K562 (cell line): Measurements from ENCODE around the gene KCNAB2. TPM values are rescaled to one million over a fixed set of nuclear protein-coding genes. Genes with fewer than 3 reads are reported as not detected.

Experiments
- ATAC-seq: fragments of 200-7000 bp; cut with Tn5 transposase; 3 replicates; pipeline ENCODE4 v1.9.1; 2020; ENCODE audit warnings: moderate library complexity
- BruUV-seq: library from RNA; stranded (reverse); fragments of 400-500 nt; replicated peaks from 2 replicates; lab custom pipeline; 2021; lab: Mats Ljungman, UMichigan
- CTCF ChIA-PET: fragments of 300-600 bp; formaldehyde crosslinking; extraction: SDS; loops from one replicate; lab custom pipeline; 2021; ENCODE audit warnings: low intra/inter-chr PET ratio; lab: Yijun Ruan, JAX
- POLR2A ChIA-PET: fragments of 300-600, 350-650 bp; sonication (Branson Sonifier 250); formaldehyde crosslinking; extraction: SDS; loops from one replicate; lab custom pipeline; 2021; ENCODE audit warnings: antibody characterized with exemption, inconsistent platforms; lab: Yijun Ruan, JAX
- DNase-seq, 4 experiments: peaks; one replicate each; pipeline versions ENCODE4 v3.0.0 to v3.0.0-alpha.2; 2011 to 2018; ENCODE audit warnings: low spot score in 3 of 4, mixed read lengths in 3 of 4; ENCODE audit errors: extremely low read depth in 1 of 4
- FAIRE-seq: peaks from 2 replicates; lab custom pipeline; 2011; peaks lifted over from hg19 to GRCh38; lab: Jason Lieb, UNC
- H2AFZ ChIP-seq: 2 replicates; pipeline ENCODE4 v1.6.0; 2011; ENCODE audit warnings: low read depth, low read length, control low read depth, inconsistent platforms
- H3K27ac ChIP-seq: fragments of 200-600 bp; 3 replicates; pipeline ENCODE4 v1.8.0; 2011; ENCODE audit warnings: low read depth, mild to moderate bottlenecking, control low read depth, inconsistent platforms, low read length, moderate library complexity, mixed read lengths; ENCODE audit errors: extremely low read depth
- H3K27me3 ChIP-seq, 2 experiments: fragments of 300-600 bp in 1 of 2; 2 replicates in 1 of 2; 3 replicates in 1 of 2; pipeline versions ENCODE4 v1.6.0 to v1.8.0; 2011; ENCODE audit warnings: inconsistent platforms in 2 of 2, low read length in 2 of 2, mild to moderate bottlenecking in 1 of 2, mixed read lengths in 1 of 2, moderate library complexity in 1 of 2; ENCODE audit not compliant: control insufficient read depth in 2 of 2, insufficient read depth in 2 of 2
- H3K36me3 ChIP-seq: fragments of 300-600 bp; 3 replicates; pipeline ENCODE4 v1.8.0; 2011; ENCODE audit warnings: mild to moderate bottlenecking, low read length, inconsistent platforms; ENCODE audit not compliant: control insufficient read depth, insufficient read depth
- H3K4me1 ChIP-seq, 2 experiments: fragments of 200-600 bp in 1 of 2; replicated peaks in 1 of 2; 2 replicates in 1 of 2; 3 replicates in 1 of 2; pipeline versions ENCODE4 v1.5.1 to v1.8.0; 2011; ENCODE audit warnings: inconsistent platforms in 2 of 2, low read length in 2 of 2, mild to moderate bottlenecking in 1 of 2, mixed read lengths in 1 of 2, moderate library complexity in 1 of 2; ENCODE audit not compliant: control insufficient read depth in 2 of 2, insufficient read depth in 2 of 2
- H3K4me2 ChIP-seq: 2 replicates; pipeline ENCODE4 v1.6.1; 2011; ENCODE audit warnings: low read length, control low read depth, inconsistent platforms, mixed read lengths; ENCODE audit not compliant: insufficient read depth
- H3K4me3 ChIP-seq: fragments of 200-600 bp; sonication (generic), shearing (Covaris generic); 2 replicates; pipeline ENCODE4 v1.5.1; 2016; ENCODE audit warnings: control low read depth, inconsistent platforms
- H3K79me2 ChIP-seq: fragments of 200-600 bp; 3 replicates; pipeline ENCODE4 v1.8.0; 2011; ENCODE audit warnings: low read length, inconsistent platforms; ENCODE audit not compliant: control insufficient read depth, insufficient read depth
- H3K9ac ChIP-seq, 2 experiments: 2 replicates each; pipeline versions ENCODE4 v1.6.0 to v1.6.1; 2011; ENCODE audit warnings: low read depth in 2 of 2, low read length in 2 of 2, control low read depth in 1 of 2, inconsistent platforms in 1 of 2, mild to moderate bottlenecking in 1 of 2, mixed read lengths in 1 of 2; ENCODE audit not compliant: insufficient read depth in 1 of 2
- H3K9me1 ChIP-seq: one replicate; pipeline ENCODE4 v1.6.0; 2011; ENCODE audit warnings: inconsistent platforms, mild to moderate bottlenecking, low read length, moderate library complexity; ENCODE audit not compliant: control insufficient read depth, insufficient read depth
- H3K9me3 ChIP-seq: replicated peaks from 2 replicates; pipeline ENCODE4 v1.5.1; 2011; ENCODE audit warnings: low read depth, low read length, inconsistent platforms; ENCODE audit not compliant: control insufficient read depth, insufficient read depth
- H4K20me1 ChIP-seq: replicated peaks from 2 replicates; pipeline ENCODE4 v1.6.1; 2011; ENCODE audit warnings: low read length, inconsistent platforms, mixed read lengths; ENCODE audit not compliant: control insufficient read depth, insufficient read depth
- KDM2B ChIP-seq: fragments of 250-450 bp; sonication (Bioruptor Pico); IDR thresholded peaks from 2 replicates; pipeline ENCODE4 v1.8.0; 2021; ENCODE audit warnings: mild to moderate bottlenecking, moderate library complexity
- MAFG ChIP-seq: fragments of 450-650 bp; conservative IDR thresholded peaks from 2 replicates; pipeline ENCODE4 v1.6.1; 2016; ENCODE audit warnings: missing genetic modification characterization, missing compliant biosample characterization
- MAFK ChIP-seq: IDR thresholded peaks from 2 replicates; pipeline ENCODE4 v1.6.1; 2011; ENCODE audit warnings: low read length, improper control_type of control experiment
- SAFB ChIP-seq: fragments of 200-400 bp; formaldehyde crosslinking; IDR thresholded peaks from 2 replicates; pipeline ENCODE4 v1.6.1; 2017; ENCODE audit warnings: low read depth, low read length, borderline replicate concordance
- YBX1 ChIP-seq: fragments of 450-650 bp; IDR thresholded peaks from 2 replicates; pipeline ENCODE4 v1.7.1; 2016; ENCODE audit warnings: mild to moderate bottlenecking
- ZNF146 ChIP-seq: IDR thresholded peaks from one replicate; pipeline ENCODE4 v1.6.1; 2018; ENCODE audit warnings: missing compliant biosample characterization; ENCODE audit not compliant: unreplicated experiment
- ZNF324 ChIP-seq: fragments of 250-450 bp; sonication (Bioruptor Pico); IDR thresholded peaks from 2 replicates; pipeline ENCODE4 v1.4.0; 2020; ENCODE audit warnings: mild to moderate bottlenecking
- WGBS: fragments of 100-300 bp; shearing (Covaris generic); methylation state at CpG from one replicate; pipeline ENCODE4 v1.1.6; 2016; ENCODE audit warnings: low coverage, mixed read lengths; ENCODE audit not compliant: insufficient coverage; ENCODE audit errors: missing lambda C conversion rate; 5-methylcytosine and 5-hydroxymethylcytosine counted together
- in situ Hi-C: fragments of 300-500 bp; cut with MboI; formaldehyde crosslinking; loops from 4 replicates; pipeline ENCODE4 v1.15.0; 2018; ENCODE audit warnings: inconsistent platforms, mixed read lengths
- intact Hi-C: fragments of 100-400 bp; cut with micrococcal nuclease; formaldehyde crosslinking; loops from 2 replicates; pipeline ENCODE4 v1.14.2; 2022
- polyA plus RNA-seq, 8 experiments: library from polyadenylated mRNA; depleted of rRNA in 4 of 8; stranded (reverse) in 5 of 8; unstranded in 3 of 8; fragments of >200 nt; fragmentation: Nextera tagmentation in 2 of 8; fragmentation: Illumina TruSeq in 1 of 8; extraction: Ambion mirVana in 2 of 8; extraction: Trizol in 1 of 8; gene quantifications; 2 replicates each; pipeline versions ENCODE4 v1.2.1 to v1.2.3, GENCODE V29; 2011 to 2014; ENCODE audit warnings: inconsistent platforms in 1 of 8, missing spikeins in 1 of 8
- total RNA-seq, 7 experiments: library from RNA; depleted of rRNA in 6 of 7; stranded (reverse); fragments of >200 nt in 6 of 7; fragmentation: Illumina TruSeq in 2 of 7; extraction: Trizol in 2 of 7; gene quantifications; 2 replicates each; pipeline versions ENCODE4 v1.2.1 to v1.2.3, GENCODE V29; 2011 to 2021; ENCODE audit warnings: low replicate concordance in 1 of 7
- TF ChIP-seq, protein P1 (sequence below), 2 experiments: fragments of 450-650 bp in 1 of 2; sonication (generic) in 1 of 2; formaldehyde crosslinking; conservative IDR thresholded peaks; 2 replicates each; pipeline versions ENCODE4 v1.4.0 to v1.8.1; 2020 to 2022; ENCODE audit warnings: mild to moderate bottlenecking in 1 of 2, missing genetic modification reagents in 1 of 2
- TF ChIP-seq, protein P2 (sequence below), 3 experiments: IDR thresholded peaks in 2 of 3; conservative IDR thresholded peaks in 1 of 3; 2 replicates each; pipeline ENCODE4 v1.5.1; 2011 to 2012; ENCODE audit warnings: low read length in 3 of 3, mild to moderate bottlenecking in 3 of 3, control low read depth in 2 of 3, improper control_type of control experiment in 1 of 3, inconsistent platforms in 1 of 3, low read depth in 1 of 3, mixed read lengths in 1 of 3, moderate library complexity in 1 of 3; ENCODE audit not compliant: insufficient read depth in 2 of 3
- TF ChIP-seq, protein P3 (sequence below), 2 experiments: fragments of 450-650 bp; formaldehyde crosslinking in 1 of 2; IDR thresholded peaks; 2 replicates each; pipeline versions ENCODE4 v1.4.0 to v1.6.1; 2014 to 2020; ENCODE audit warnings: mild to moderate bottlenecking in 2 of 2, borderline replicate concordance in 1 of 2, low read depth in 1 of 2

KCNAB2 gene
- total and polyA plus RNA-seq, 9 of the 15 experiments (the other 6 are each of a cell fraction or from before 2014, with no cell fraction given), result 1.8 to 15.8 (median 7.1) TPM

DNA sequence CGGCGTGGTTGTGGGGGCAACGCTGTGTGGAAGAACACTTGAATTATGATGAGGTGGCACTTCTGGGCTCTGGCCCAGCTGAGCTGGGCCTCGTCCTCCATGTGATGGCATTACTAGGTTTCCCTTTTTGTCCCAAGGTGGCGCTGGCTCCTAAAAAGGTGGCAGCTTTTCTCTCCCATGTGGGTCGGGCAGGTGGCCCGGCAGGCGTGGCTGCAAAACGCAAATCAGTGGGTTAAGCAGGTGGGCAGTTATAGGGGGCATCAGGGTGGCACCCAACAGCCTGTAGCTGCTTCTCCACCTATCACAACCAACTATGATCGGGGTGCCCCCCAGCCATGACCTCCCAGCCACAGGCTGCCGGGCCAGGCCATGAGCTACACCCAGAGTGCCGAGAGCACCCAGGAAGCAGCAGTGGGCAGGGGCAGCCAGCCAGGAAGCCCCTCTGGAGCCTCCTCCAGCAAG lies 59.6 kb downstream of the KCNAB2 start:
- Histone ChIP-seq H2AFZ (peak overlapping the region; percentile 14; the same call in 1 of the 2 replicates), H3K79me2 (no peaks in the 10 kb centered on the region), H3K27me3 (peaks cover 13 to 58% of the 10 kb centered on the region in 2 experiments; a peak in 4 of 5 replicates), H3K4me1 (peaks cover 0 to 29% of the 10 kb centered on the region in 2 experiments; a peak in 2 of 5 replicates), H3K4me3 (no peak overlapping the region), H3K9me1 (no peaks in the 10 kb centered on the region), H3K9me3 (no peaks in the 10 kb centered on the region), H3K9ac (no peak overlapping the region), H3K36me3 (no peaks in the 10 kb centered on the region), H4K20me1 (peaks cover 12% of the 10 kb centered on the region; the same call in 1 of the 2 replicates), H3K4me2 (no peak overlapping the region), H3K27ac (no peak overlapping the region)
- in situ Hi-C loops (no loop called here), intact Hi-C loops (no loop called here)
- 3% methylated on average over 12 of the region's 12 CpGs for WGBS
- no TSS peak for BruUV-seq
- ChIA-PET POLR2A (interaction anchor here (0.6 to 1.0 kb wide), 3 partner anchors 11 to 256 kb away, joined by 3 to 4 read pairs (median 3); no protein-coding TSS in a partner anchor), CTCF (interaction anchor here (0.7 kb wide), 1 partner anchor 136 kb away, joined by 3 read pairs; no protein-coding TSS in a partner anchor)
- ATAC-seq (no peak), DNase-seq (no peak), FAIRE-seq (no peak)
- TF ChIP-seq YBX1 (no peak), SAFB (no peak), KDM2B (CRISPR knock-in tag) (no peak), ZNF324 (CRISPR knock-in tag) (no peak), ZNF146 (CRISPR knock-in tag) (no peak), MAFG (peak; percentile 67), MAFK (peak; percentile 68)
- TF ChIP-seq, protein P1, sequence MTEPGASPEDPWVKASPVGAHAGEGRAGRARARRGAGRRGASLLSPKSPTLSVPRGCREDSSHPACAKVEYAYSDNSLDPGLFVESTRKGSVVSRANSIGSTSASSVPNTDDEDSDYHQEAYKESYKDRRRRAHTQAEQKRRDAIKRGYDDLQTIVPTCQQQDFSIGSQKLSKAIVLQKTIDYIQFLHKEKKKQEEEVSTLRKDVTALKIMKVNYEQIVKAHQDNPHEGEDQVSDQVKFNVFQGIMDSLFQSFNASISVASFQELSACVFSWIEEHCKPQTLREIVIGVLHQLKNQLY (CRISPR knock-in tag; conservative IDR thresholded peaks at IDR 0.05), result no peak
- TF ChIP-seq, protein P2, sequence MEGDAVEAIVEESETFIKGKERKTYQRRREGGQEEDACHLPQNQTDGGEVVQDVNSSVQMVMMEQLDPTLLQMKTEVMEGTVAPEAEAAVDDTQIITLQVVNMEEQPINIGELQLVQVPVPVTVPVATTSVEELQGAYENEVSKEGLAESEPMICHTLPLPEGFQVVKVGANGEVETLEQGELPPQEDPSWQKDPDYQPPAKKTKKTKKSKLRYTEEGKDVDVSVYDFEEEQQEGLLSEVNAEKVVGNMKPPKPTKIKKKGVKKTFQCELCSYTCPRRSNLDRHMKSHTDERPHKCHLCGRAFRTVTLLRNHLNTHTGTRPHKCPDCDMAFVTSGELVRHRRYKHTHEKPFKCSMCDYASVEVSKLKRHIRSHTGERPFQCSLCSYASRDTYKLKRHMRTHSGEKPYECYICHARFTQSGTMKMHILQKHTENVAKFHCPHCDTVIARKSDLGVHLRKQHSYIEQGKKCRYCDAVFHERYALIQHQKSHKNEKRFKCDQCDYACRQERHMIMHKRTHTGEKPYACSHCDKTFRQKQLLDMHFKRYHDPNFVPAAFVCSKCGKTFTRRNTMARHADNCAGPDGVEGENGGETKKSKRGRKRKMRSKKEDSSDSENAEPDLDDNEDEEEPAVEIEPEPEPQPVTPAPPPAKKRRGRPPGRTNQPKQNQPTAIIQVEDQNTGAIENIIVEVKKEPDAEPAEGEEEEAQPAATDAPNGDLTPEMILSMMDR (IDR thresholded peaks at IDR 0.05 in 2 of 3, conservative IDR thresholded peaks at IDR 0.05 in 1 of 3; ENCODE audit: insufficient read depth in 2 of 3, low read depth in 1 of 3, low read length in 3 of 3), result peak in 1 of 3 experiments; percentile 37; a peak in 2 of 6 replicates
- TF ChIP-seq, protein P3, sequence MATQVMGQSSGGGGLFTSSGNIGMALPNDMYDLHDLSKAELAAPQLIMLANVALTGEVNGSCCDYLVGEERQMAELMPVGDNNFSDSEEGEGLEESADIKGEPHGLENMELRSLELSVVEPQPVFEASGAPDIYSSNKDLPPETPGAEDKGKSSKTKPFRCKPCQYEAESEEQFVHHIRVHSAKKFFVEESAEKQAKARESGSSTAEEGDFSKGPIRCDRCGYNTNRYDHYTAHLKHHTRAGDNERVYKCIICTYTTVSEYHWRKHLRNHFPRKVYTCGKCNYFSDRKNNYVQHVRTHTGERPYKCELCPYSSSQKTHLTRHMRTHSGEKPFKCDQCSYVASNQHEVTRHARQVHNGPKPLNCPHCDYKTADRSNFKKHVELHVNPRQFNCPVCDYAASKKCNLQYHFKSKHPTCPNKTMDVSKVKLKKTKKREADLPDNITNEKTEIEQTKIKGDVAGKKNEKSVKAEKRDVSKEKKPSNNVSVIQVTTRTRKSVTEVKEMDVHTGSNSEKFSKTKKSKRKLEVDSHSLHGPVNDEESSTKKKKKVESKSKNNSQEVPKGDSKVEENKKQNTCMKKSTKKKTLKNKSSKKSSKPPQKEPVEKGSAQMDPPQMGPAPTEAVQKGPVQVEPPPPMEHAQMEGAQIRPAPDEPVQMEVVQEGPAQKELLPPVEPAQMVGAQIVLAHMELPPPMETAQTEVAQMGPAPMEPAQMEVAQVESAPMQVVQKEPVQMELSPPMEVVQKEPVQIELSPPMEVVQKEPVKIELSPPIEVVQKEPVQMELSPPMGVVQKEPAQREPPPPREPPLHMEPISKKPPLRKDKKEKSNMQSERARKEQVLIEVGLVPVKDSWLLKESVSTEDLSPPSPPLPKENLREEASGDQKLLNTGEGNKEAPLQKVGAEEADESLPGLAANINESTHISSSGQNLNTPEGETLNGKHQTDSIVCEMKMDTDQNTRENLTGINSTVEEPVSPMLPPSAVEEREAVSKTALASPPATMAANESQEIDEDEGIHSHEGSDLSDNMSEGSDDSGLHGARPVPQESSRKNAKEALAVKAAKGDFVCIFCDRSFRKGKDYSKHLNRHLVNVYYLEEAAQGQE (IDR thresholded peaks at IDR 0.05; ENCODE audit: borderline replicate concordance), result 0 out of 2 replicates have a peak, but pooled peaks have one; percentile 10
- TF ChIP-seq, protein P3 (CRISPR knock-in tag; IDR thresholded peaks at IDR 0.05; ENCODE audit: low read depth), result no peak
